C4-2B (cell line): ENCODE measurements around the gene SELENOO.
A peak's percentile ranks its signal among the peaks of the same experiment; 100 is the strongest.

Experiments used
- ZFX ChIP-seq: fragments of 450-650 bp; IDR thresholded peaks from 2 replicates; pipeline ENCODE4 v1.6.1; 2017
- TF ChIP-seq, protein P1 (sequence below): fragments of 450-650 bp; conservative IDR thresholded peaks from 2 replicates; pipeline ENCODE4 v1.5.1; 2017; ENCODE audit warnings: mild to moderate bottlenecking

DNA sequence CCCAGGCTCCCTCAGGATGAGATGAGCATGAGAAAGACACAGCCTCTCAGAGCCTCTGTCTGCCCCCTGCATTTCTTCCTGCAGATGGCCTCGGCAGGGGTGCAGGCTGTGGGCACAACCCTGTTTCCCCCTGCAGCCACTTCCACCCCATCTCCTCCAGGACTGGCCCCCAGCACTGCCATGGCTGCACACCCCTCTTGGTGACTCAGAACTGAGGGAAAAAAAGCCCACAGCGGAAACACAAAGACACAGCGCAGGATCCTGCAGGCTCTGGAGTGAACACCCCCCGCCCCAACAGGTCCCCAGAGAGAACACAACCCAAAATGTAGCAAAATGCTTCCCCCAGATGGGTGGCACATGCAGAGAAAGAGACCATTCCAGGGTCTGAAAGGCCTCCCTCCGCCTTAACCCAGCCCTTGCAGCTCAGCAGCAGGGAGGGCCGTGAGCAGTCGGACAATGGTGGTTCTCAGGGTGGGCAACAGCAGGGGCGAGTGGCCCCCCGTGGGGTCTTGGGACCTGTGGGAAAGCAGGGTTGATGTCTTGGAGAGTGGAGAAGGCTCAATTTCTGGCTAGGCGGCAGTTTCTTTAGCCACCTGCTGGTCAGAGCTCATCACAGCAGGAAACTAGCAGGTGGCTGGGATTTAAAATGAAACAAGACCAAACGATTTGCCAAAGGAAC, 36.1 kb downstream of the SELENOO start:
- TF ChIP-seq, protein P1, sequence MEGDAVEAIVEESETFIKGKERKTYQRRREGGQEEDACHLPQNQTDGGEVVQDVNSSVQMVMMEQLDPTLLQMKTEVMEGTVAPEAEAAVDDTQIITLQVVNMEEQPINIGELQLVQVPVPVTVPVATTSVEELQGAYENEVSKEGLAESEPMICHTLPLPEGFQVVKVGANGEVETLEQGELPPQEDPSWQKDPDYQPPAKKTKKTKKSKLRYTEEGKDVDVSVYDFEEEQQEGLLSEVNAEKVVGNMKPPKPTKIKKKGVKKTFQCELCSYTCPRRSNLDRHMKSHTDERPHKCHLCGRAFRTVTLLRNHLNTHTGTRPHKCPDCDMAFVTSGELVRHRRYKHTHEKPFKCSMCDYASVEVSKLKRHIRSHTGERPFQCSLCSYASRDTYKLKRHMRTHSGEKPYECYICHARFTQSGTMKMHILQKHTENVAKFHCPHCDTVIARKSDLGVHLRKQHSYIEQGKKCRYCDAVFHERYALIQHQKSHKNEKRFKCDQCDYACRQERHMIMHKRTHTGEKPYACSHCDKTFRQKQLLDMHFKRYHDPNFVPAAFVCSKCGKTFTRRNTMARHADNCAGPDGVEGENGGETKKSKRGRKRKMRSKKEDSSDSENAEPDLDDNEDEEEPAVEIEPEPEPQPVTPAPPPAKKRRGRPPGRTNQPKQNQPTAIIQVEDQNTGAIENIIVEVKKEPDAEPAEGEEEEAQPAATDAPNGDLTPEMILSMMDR: peak; percentile 81
- TF ChIP-seq ZFX: no peak
